Measurements from ENCODE around the gene PDE3B. TPM values are rescaled to one million over a fixed set of nuclear protein-coding genes. Genes with fewer than 3 reads are reported as not detected.

Gene PDE3B
- total RNA-seq, 4 donors from 2014 or later: 1.2 to 12.6 (median 2.1) TPM

GRCh38 chr11:14908214-14908880 is 264.7 kb downstream of the PDE3B start:
- no peak for DNase-seq
- WGBS, 2 donors: 22 to 25% methylated on average over 6 of the region's 6 CpGs
- no peaks in the 10 kb centered on the region for H3K9me3 ChIP-seq
- H3K27me3 ChIP-seq: no peaks in the 10 kb centered on the region
- peaks cover 5 to 34% (median 12%) of the 10 kb centered on the region in 3 donors for H3K4me1 ChIP-seq
- H3K27ac ChIP-seq: no peak overlapping the region
- intact Hi-C loops (cut with DNase I): loop anchor here (5.0 to 10.0 kb wide), 2 partner anchors 114 to 371 kb away; no protein-coding TSS in a partner anchor
- no peak overlapping the region for H3K4me3 ChIP-seq
- no peaks in the 10 kb centered on the region for H3K36me3 ChIP-seq
- TF ChIP-seq CTCF (IDR thresholded peaks at IDR 0.05) (peak in 5 of 6 experiments; percentile 43 to 55 (median 53)), POLR2A (IDR thresholded peaks at IDR 0.05) (no peak)

GRCh38 chr11:14914536-14914935 is 270.9 kb downstream of the PDE3B start:
- Histone ChIP-seq H3K27ac (no peak overlapping the region), H3K27me3 (no peaks in the 10 kb centered on the region), H3K9me3 (no peaks in the 10 kb centered on the region), H3K36me3 (no peaks in the 10 kb centered on the region), H3K4me3 (no peak overlapping the region), H3K4me1 (no peaks in the 10 kb centered on the region)
- intact Hi-C loops (cut with DNase I): no loop called here
- no peak for DNase-seq
- TF ChIP-seq POLR2A (IDR thresholded peaks at IDR 0.05) (no peak), CTCF (IDR thresholded peaks at IDR 0.05) (no peak)
- WGBS, 2 donors: 59 to 61% methylated on average over 3 of the region's 3 CpGs

GRCh38 chr11:14916403-14916802 is 272.8 kb downstream of the PDE3B start:
- Histone ChIP-seq H3K36me3 (no peaks in the 10 kb centered on the region), H3K9me3 (no peaks in the 10 kb centered on the region), H3K27me3 (no peaks in the 10 kb centered on the region), H3K4me1 (no peaks in the 10 kb centered on the region), H3K4me3 (no peak overlapping the region), H3K27ac (no peak overlapping the region)
- no peak for TF ChIP-seq POLR2A (IDR thresholded peaks at IDR 0.05)
- no peak for TF ChIP-seq CTCF (IDR thresholded peaks at IDR 0.05)
- 82 to 95% methylated on average over 1 of the region's 1 CpG for WGBS, 2 donors
- DNase-seq: no peak
- intact Hi-C loops (cut with DNase I): loop anchor here (5.0 kb wide), 1 partner anchor 161 kb away; no protein-coding TSS in a partner anchor

Small RNA genes lying within 50 kb of the gene (small RNA-seq; reads per million reads assigned to genes)
- gene CALCP: 0 reads per million in 4 donors

Other genes with a start within 250 kb of the PDE3B start
- 100 to 1,000 TPM in 2 of 4 donors, 10 to 100 TPM in 2; 60.9 to 118 (median 102) TPM for gene COPB1, start 144.0 kb upstream of the PDE3B start, total RNA-seq
- 100 to 1,000 TPM in 3 of 4 donors, 10 to 100 TPM in 1; 72.0 to 127 (median 114) TPM for gene PSMA1, start 123.4 kb upstream of the PDE3B start, total RNA-seq
- 10 to 100 TPM; 13.0 to 20.4 (median 16.3) TPM for gene CYP2R1, start 248.4 kb downstream of the PDE3B start, total RNA-seq